Loucy (cell line): Measurements from ENCODE around the gene RALGPS1.

Experiments
- H2AFZ ChIP-seq: fragments of 200-600 bp; sonication (generic); 2 replicates; pipeline ENCODE4 v1.6.0; 2016; ENCODE audit warnings: antibody characterized with exemption, mild to moderate bottlenecking, low read length, moderate library complexity
- H3F3A ChIP-seq: fragments of 200-600 bp; 2 replicates; pipeline ENCODE4 v1.6.0; 2016; ENCODE audit warnings: antibody characterized with exemption, low read depth, mild to moderate bottlenecking
- H3K27me3 ChIP-seq: fragments of 200-600 bp; sonication (generic); 2 replicates; pipeline ENCODE4 v1.6.1; 2014; ENCODE audit warnings: low read length, mild to moderate bottlenecking; ENCODE audit not compliant: insufficient read depth, poor library complexity, severe bottlenecking
- H3K36me3 ChIP-seq: fragments of 200-600 bp; sonication (generic); 2 replicates; pipeline ENCODE4 v1.6.1; 2016; ENCODE audit warnings: low read length; ENCODE audit not compliant: insufficient read depth
- H3K4me1 ChIP-seq: fragments of 200-600 bp; sonication (generic); 2 replicates; pipeline ENCODE4 v1.5.1; 2014; ENCODE audit warnings: low read length, mild to moderate bottlenecking; ENCODE audit not compliant: insufficient read depth, poor library complexity, severe bottlenecking
- H3K4me2 ChIP-seq: fragments of 200-600 bp; sonication (generic); 2 replicates; pipeline ENCODE4 v1.6.0; 2014; ENCODE audit warnings: antibody characterized with exemption, low read length, low read depth, mild to moderate bottlenecking; ENCODE audit not compliant: poor library complexity, severe bottlenecking
- H3K4me3 ChIP-seq: fragments of 200-600 bp; sonication (generic); 2 replicates; pipeline ENCODE4 v1.5.1; 2014; ENCODE audit warnings: low read length, mild to moderate bottlenecking, mixed read lengths; ENCODE audit not compliant: poor library complexity, severe bottlenecking
- H3K79me2 ChIP-seq: fragments of 200-600 bp; sonication (generic); 2 replicates; pipeline ENCODE4 v1.6.1; 2014; ENCODE audit warnings: low read length; ENCODE audit not compliant: insufficient read depth
- H3K9ac ChIP-seq: fragments of 200-600 bp; sonication (generic); 2 replicates; pipeline ENCODE4 v1.6.0; 2014; ENCODE audit warnings: mild to moderate bottlenecking, low read depth, low read length, moderate library complexity; ENCODE audit not compliant: poor library complexity, severe bottlenecking
- H3K9me2 ChIP-seq: fragments of 200-600 bp; sonication (generic); replicated peaks from 2 replicates; pipeline ENCODE4 v1.6.1; 2016; ENCODE audit warnings: low read depth, low read length, mixed read lengths
- H3K9me3 ChIP-seq: fragments of 200-600 bp; sonication (generic); 2 replicates; pipeline ENCODE4 v1.6.1; 2014; ENCODE audit warnings: mild to moderate bottlenecking, antibody characterized with exemption, low read length, low read depth; ENCODE audit not compliant: insufficient read depth
- H4K20me1 ChIP-seq: fragments of 200-600 bp; sonication (generic); 2 replicates; pipeline ENCODE4 v1.6.0; 2014; ENCODE audit warnings: antibody characterized with exemption, low read length, mild to moderate bottlenecking; ENCODE audit not compliant: insufficient read depth, poor library complexity, severe bottlenecking
- CTCF ChIP-seq: fragments of 200-600 bp; sonication (generic); conservative IDR thresholded peaks from 2 replicates; pipeline ENCODE4 v1.5.1; 2014; ENCODE audit warnings: mild to moderate bottlenecking, antibody characterized with exemption, low read length
- EZH2phosphoT487 ChIP-seq: fragments of 200-600 bp; IDR thresholded peaks from 2 replicates; pipeline ENCODE4 v1.6.1; 2018; ENCODE audit warnings: antibody characterized with exemption, mild to moderate bottlenecking, moderate library complexity, borderline replicate concordance

Gene RALGPS1

GRCh38 chr9:126953041-126953809, 38.6 kb downstream of the RALGPS1 start:
- no peak for TF ChIP-seq EZH2phosphoT487
- TF ChIP-seq CTCF, result no peak
- no peak overlapping the region for H3K4me2 ChIP-seq
- no peak overlapping the region for H3K9ac ChIP-seq
- no peaks in the 10 kb centered on the region for H3K9me2 ChIP-seq
- no peaks in the 10 kb centered on the region for H3K4me1 ChIP-seq
- no peaks in the 10 kb centered on the region for H3K9me3 ChIP-seq
- no peaks in the 10 kb centered on the region for H4K20me1 ChIP-seq
- no peaks in the 10 kb centered on the region for H3K79me2 ChIP-seq
- no peak overlapping the region for H2AFZ ChIP-seq
- no peaks in the 10 kb centered on the region for H3K36me3 ChIP-seq
- no peaks in the 10 kb centered on the region for H3F3A ChIP-seq
- H3K27me3 ChIP-seq, result no peaks in the 10 kb centered on the region
- H3K4me3 ChIP-seq, result no peak overlapping the region

GRCh38 chr9:126955811-126956210, 41.2 kb downstream of the RALGPS1 start:
- TF ChIP-seq CTCF (no peak), EZH2phosphoT487 (no peak)
- Histone ChIP-seq H3K4me2 (no peak overlapping the region), H2AFZ (no peak overlapping the region), H3K4me3 (no peak overlapping the region), H3F3A (no peaks in the 10 kb centered on the region), H3K79me2 (no peaks in the 10 kb centered on the region), H3K36me3 (no peaks in the 10 kb centered on the region), H3K9ac (no peak overlapping the region), H3K4me1 (no peaks in the 10 kb centered on the region), H3K9me3 (no peaks in the 10 kb centered on the region), H3K9me2 (no peaks in the 10 kb centered on the region), H3K27me3 (no peaks in the 10 kb centered on the region), H4K20me1 (no peaks in the 10 kb centered on the region)

DNA sequence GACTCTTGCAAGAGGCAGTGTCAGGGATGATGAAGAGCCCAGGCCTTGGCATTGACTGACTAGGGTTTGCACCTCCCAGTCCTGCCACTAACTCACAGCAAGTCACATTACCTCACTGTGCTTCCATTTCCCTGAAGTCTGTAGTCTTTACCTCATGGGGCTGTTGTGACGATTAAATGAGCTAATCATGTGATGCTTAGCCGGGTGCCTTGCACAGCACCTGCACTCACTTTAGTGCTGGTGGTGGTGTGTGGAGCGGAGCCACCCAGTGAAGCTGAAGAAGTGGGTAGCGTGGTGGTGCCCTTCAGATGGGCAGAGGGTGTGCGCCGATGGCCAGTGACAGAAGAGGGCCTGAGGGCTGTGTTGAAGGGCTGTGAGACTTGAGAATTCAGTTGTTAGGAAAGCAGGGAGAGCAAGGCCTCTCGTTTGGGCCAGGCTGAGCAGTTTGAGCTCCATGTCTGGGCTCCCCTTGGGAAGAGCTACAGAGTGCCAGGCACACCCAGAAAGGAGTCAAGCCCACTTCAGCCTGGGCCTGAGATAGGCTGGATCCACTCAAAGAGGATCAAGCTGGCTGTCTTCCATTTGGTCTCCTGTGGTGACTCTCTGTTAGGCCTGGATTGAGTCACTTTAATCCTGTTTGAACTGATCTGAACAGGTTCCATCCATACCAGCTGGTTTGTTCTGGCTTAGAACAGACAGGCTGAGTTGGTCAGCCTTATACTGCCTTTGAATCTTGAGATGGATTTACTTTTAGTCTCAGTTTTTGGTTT, 42.5 kb downstream of the RALGPS1 start:
- TF ChIP-seq CTCF (no peak), EZH2phosphoT487 (no peak)
- no peaks in the 10 kb centered on the region for H4K20me1 ChIP-seq
- H3K9me3 ChIP-seq, result no peaks in the 10 kb centered on the region
- H3K27me3 ChIP-seq, result no peaks in the 10 kb centered on the region
- no peak overlapping the region for H3K4me2 ChIP-seq
- no peaks in the 10 kb centered on the region for H3F3A ChIP-seq
- H3K4me1 ChIP-seq, result no peaks in the 10 kb centered on the region
- no peak overlapping the region for H3K4me3 ChIP-seq
- no peak overlapping the region for H2AFZ ChIP-seq
- no peaks in the 10 kb centered on the region for H3K79me2 ChIP-seq
- H3K9ac ChIP-seq, result no peak overlapping the region
- no peaks in the 10 kb centered on the region for H3K36me3 ChIP-seq
- H3K9me2 ChIP-seq, result no peaks in the 10 kb centered on the region
